NCI-H2196 treated with DMSO at 0.1 percent for 48 hours (cell line): Measurements from ENCODE around the gene UBE2L3.
A peak's percentile ranks its signal among the peaks of the same experiment; 100 is the strongest.
"Not testable (repeated sequence)": the region's sequence is repeated elsewhere in the genome, so short reads cannot be mapped to it uniquely, and the experiment has no call there.

Experiments
- DNase-seq: peaks from one replicate; lab custom pipeline; 2025; ENCODE audit not compliant: unreplicated experiment; lab: John Stamatoyannopoulos, UW

Gene UBE2L3

DNA sequence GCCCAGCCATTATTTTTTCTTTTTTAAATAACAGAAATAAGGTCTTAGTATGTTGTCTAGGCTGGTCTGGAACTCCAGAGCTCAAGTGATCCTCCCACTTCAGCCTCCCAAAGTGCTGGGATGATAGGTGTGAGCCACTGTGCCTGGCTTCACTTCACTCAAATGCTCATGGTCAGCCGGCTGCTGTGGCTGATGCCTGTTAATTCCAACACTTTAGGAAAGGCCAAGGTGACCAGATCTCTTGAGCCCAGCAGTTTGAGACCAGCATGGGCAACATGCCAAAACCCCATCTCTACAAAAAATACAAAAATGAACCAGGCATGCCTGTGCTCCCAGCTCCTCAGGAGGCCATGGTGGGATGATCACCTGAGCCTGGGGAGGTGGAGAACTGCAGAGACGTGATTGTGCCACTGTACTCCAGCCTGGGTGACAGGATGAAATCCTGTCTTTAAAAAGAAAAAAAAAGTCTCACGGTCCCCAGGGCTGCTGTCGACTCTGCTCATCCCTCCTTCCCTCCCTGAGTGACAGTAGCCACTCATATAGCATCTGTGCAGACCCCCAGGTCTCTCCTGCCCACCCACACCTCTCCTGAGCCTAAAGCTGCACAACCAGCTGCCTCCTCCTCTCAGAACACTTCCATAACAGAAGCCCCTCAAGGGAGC, 58.7 kb downstream of the UBE2L3 start:
- DNase-seq: no peak

DNA sequence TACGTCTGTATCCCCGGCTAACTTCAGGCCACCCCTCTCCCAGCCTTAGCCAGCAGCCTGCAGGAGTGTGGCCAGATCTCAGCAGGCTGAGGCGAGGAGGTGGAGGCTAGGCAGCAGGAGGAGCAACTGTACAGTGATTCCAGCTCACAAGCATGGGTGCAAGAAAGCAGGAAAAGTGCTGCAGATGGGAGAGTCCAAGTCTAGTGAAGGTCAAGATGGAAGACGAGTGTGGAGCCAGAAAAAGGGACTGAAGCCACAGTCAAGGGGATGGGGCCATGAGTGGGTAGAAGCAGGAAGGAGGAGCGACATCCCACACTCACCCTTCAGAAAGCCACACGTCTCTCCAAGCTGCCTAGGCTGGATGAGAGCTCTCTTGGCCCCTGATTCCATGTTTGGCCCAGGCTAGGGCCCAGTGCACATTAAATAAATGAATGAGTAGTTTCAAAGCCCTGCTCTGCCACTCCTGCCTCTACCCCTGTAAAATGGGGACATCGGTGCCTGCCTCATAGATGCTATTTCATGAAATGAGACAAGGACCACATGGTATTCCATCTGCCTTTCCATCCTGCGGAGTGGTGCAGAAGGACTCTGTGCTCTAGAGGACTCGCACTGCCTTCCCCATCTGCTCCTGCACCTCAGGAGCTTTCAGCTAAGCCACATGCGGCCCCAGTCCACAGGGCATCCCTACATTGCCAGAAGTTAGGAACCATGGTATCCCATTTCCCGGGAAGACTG, 59.4 kb downstream of the UBE2L3 start:
- no peak for DNase-seq

DNA sequence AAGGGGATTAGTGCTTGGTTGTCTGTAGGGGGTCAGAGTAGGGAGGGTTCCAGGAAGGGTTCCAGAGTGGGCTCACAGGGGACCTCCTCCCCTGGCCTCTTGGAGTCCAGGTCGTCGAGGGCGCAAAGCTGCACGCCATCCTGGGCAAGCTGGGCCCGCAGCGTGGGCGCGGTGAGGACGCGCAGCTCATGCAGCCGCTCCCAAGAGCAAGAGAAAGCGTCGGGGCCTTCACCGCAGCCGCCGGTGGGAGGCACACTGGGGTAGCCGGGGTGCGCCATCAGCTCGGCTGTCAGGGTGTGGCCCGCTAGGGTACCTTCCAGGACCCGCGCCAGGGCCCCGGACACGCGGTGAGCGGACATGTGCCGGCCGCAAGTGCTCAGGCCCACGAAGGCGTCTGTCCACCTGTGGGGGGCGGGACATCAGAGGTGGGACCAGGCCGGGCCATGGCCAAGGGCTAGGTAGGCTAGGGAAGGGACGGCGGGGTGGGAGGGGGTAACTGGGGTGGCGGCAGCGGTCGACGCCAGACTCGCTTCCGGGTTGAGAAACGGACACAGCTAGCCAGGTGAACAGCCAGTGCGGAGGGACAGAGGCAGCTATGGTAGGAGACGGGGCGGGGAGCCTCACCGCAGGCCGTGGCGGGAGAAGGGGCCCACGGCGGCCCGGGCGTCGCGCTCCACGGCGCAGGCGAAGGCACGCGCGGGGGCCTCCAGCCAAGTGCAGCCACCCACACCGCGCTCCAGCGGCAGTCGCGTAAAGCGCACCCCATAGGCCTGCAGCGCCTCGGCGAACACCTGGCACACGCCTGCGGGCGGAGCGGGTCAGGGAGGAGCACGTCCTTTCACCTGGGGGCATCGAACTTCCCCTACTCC, 61.1 kb downstream of the UBE2L3 start:
- no peak for DNase-seq

GRCh38 chr22:21629255-21630149, 62.0 kb downstream of the UBE2L3 start, which contains the start of gene YDJC:
TSS of gene YDJC (minus strand) at chr22:21630022. CDS start at chr22:21630014, 8 bp downstream.
- peak; percentile 69 for DNase-seq

GRCh38 chr22:21631025-21631424, 63.5 kb downstream of the UBE2L3 start:
- no peak for DNase-seq

- DNase-seq: peak; percentile 11
Observed at GRCh38 chr22:21632237-21632895, 64.9 kb downstream of the UBE2L3 start, which contains the start of gene CCDC116. TSS of gene CCDC116 (plus strand) at chr22:21632760. CDS start at chr22:21633182, 422 bp downstream.

DNA sequence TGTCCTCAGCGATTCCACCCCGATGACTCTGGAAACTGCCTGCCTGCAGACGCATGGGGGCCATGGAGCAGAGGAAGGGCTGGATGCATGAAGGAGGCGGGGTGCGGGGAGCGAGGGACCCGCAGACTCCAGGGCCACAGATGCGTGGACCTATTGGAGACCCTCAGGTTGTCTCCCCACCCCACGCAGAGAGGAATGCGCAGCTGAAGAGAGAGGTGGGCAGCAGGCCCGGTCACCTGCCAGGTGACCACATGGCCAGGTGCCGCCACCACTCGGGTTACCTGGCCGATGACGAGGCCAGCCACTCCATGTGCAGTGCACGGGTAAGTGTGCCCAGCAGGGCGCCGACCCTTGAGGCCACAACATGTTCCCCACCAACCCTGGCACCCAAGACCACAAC, 65.4 kb downstream of the UBE2L3 start:
- no peak for DNase-seq

DNA sequence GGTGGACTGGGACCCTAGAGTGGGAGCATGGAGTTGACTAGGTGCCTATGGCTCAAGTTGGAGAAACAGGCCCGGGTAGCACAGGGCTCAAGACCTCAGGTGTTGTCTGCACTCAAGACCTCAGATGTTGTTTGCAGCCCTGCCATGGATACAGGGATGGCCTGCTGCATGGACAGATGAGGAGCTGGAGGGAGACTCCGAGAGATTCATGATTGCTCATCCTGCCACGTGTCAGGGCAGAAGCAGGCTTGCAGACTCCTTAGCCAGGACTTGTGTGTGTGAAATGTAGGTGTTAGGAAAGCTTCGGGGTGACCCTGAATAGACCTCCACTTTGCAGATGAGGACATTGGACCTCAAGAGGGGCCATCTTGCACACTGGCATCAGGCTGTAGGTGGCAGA, 66.0 kb downstream of the UBE2L3 start:
- DNase-seq: no peak

DNA sequence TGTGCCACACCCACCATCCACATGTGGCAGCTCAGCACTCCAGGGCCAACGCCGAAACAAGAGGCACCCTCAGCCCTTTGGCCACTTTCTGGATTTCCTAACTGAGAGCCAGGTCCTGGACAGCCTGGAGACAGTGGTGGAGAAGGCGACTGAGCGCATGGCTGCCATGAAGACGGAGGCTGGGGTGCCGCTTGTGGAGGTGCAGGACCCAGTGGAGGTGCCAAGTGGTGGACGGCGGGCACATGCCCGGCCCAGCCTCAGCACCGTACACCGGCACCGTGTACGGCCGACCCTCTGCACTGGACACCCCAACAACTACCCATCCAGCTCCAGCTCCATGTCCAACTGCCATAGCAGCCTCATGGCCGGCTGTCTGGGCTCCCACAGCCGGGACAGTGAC, 66.6 kb downstream of the UBE2L3 start:
- DNase-seq: no peak

DNA sequence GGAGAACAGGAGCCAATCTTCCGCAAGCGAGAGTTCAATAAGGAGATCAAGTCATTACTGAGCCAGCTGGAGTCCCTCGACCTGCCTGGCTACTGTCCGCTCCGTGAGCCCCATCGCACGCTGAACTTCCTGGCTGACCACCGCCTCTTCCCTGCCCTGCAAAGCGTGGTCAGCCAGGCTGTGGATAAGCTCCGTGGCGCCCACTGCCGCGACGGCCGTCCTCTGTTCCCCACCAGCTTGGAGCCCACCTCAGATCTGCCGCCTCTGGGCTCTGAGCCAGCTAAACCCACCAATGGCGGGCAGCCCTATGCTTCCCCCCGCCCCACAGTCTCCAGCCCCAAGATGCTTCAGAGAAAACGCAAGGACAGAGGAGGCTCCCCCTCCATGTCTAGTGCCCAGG, 67.3 kb downstream of the UBE2L3 start:
- DNase-seq: no peak

- no peak for DNase-seq
Observed at GRCh38 chr22:21635771-21636510, 68.4 kb downstream of the UBE2L3 start.

- DNase-seq: no peak
Observed at GRCh38 chr22:21636629-21637218, 69.2 kb downstream of the UBE2L3 start.

- DNase-seq: not testable (repeated sequence)
Observed at GRCh38 chr22:21637450-21637849, 69.9 kb downstream of the UBE2L3 start.

DNA sequence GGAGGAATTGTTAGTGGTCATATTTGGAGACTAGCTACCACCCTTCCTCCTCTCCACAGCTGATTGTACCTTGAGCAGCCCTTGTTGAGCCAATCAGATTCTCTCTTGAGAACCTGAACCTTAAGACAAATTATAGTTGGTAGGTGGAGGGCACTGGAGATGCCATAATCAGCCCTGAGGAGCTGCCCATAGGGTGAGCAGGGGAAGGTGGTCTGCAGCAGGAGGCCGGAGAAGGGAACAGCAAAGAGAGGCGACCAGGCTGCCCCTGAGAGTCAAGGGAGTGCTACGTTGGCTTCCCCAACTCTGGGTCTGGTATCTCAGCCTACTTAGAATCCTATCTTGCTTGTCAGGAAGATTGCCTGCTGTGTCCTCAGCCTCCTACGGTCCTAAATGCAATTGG, 71.8 kb downstream of the UBE2L3 start:
- DNase-seq: no peak

DNA sequence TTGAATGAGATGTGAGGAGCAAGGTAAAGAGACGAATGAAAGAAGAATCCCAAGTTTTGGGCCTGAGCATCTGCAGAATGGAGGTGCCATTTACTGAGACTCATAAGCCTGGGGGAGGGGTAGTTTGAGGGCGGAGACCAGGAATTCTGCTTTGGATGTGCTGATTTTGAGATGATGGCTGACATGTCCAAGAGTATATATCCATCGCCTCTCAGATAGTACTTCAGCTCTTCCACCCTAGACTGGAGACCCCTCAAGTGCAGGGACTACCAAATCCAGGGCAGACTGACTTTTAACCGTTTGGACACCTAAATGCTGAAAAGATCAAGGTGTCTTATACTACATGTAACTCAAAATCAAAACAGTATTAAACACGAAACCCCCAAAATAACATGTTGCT, 73.3 kb downstream of the UBE2L3 start:
- no peak for DNase-seq

- no peak for DNase-seq
Observed at GRCh38 chr22:21641417-21641788, 73.9 kb downstream of the UBE2L3 start.

- DNase-seq: peak; percentile 85
Observed at GRCh38 chr22:21641789-21642583, 74.5 kb downstream of the UBE2L3 start, which contains the start of gene SDF2L1. TSS of gene SDF2L1 (plus strand) at chr22:21642302. CDS start at chr22:21642337, 35 bp downstream.
